ENCODE results near the gene GALNT9.
"Not testable (repeated sequence)": the region's sequence is repeated elsewhere in the genome, so short reads cannot be mapped to it uniquely, and the experiment has no call there.

Gene GALNT9

GRCh38 chr12:132358241-132359225 lies 29.1 kb upstream of the GALNT9 start:
- not testable (repeated sequence) for DNase-seq (ENCODE audit: low read depth in 2 of 3, low spot score in 1 of 3)

GRCh38 chr12:132357623-132358186 lies 28.3 kb upstream of the GALNT9 start:
- DNase-seq (ENCODE audit: low read depth in 2 of 3, low spot score in 1 of 3): no peak

GRCh38 chr12:132356691-132357622 lies 27.6 kb upstream of the GALNT9 start:
- DNase-seq (ENCODE audit: low read depth in 2 of 3, low spot score in 1 of 3): no peak

- no peak for DNase-seq (ENCODE audit: low read depth in 2 of 3, low spot score in 1 of 3)
Measured at GRCh38 chr12:132355742-132356681, 26.6 kb upstream of the GALNT9 start.

GRCh38 chr12:132354982-132355680 lies 25.7 kb upstream of the GALNT9 start:
- DNase-seq (ENCODE audit: low read depth in 2 of 3, low spot score in 1 of 3): no peak

GRCh38 chr12:132354211-132354981 lies 25.0 kb upstream of the GALNT9 start:
- no peak for DNase-seq (ENCODE audit: low read depth in 2 of 3, low spot score in 1 of 3)

GRCh38 chr12:132353811-132354210 lies 24.4 kb upstream of the GALNT9 start:
- DNase-seq (ENCODE audit: low read depth in 2 of 3, low spot score in 1 of 3): no peak

- DNase-seq (ENCODE audit: low read depth in 2 of 3, low spot score in 1 of 3): no peak
Measured at GRCh38 chr12:132352896-132353800, 23.8 kb upstream of the GALNT9 start.

- DNase-seq (ENCODE audit: low read depth in 2 of 3, low spot score in 1 of 3): no peak
Measured at GRCh38 chr12:132351751-132352495, 22.5 kb upstream of the GALNT9 start.

GRCh38 chr12:132349501-132350131 lies 20.2 kb upstream of the GALNT9 start:
- DNase-seq (ENCODE audit: low read depth in 2 of 3, low spot score in 1 of 3): no peak

- DNase-seq (ENCODE audit: low read depth in 2 of 3, low spot score in 1 of 3): no peak
Measured at GRCh38 chr12:132348176-132348575, 18.8 kb upstream of the GALNT9 start.

- DNase-seq (ENCODE audit: low read depth in 2 of 3, low spot score in 1 of 3): no peak
Measured at GRCh38 chr12:132347176-132347855, 17.9 kb upstream of the GALNT9 start.

GRCh38 chr12:132346471-132347175 lies 17.2 kb upstream of the GALNT9 start:
- DNase-seq (ENCODE audit: low read depth in 2 of 3, low spot score in 1 of 3): no peak

GRCh38 chr12:132345561-132346200 lies 16.3 kb upstream of the GALNT9 start:
- no peak for DNase-seq (ENCODE audit: low read depth in 2 of 3, low spot score in 1 of 3)

- DNase-seq (ENCODE audit: low read depth in 2 of 3, low spot score in 1 of 3): no peak
Measured at GRCh38 chr12:132345126-132345525, 15.7 kb upstream of the GALNT9 start.

All from stimulated activated CD4-positive, alpha-beta T cell treated with anti-CD3 and anti-CD28 coated beads, Interleukin-12 subunit alpha, Interleukin-12 subunit beta, amount 100 ng/mL, for 48 hours (primary cell).